Chondrocyte (in vitro differentiated cells): Measurements from ENCODE around the gene ANK2. TPM values are rescaled to one million over a fixed set of nuclear protein-coding genes. Genes with fewer than 3 reads are reported as not detected.

Experiments
- DNase-seq: peaks from one replicate; pipeline ENCODE4 v3.0.0; 2021; ENCODE audit warnings: mixed read lengths, low spot score
- H3K27ac Mint-ChIP-seq: one replicate; pipeline ENCODE4 v1.8.0; 2021; ENCODE audit warnings: mild to moderate bottlenecking, moderate library complexity, mixed read lengths; ENCODE audit not compliant: unreplicated experiment
- H3K27me3 Mint-ChIP-seq: 2 replicates; pipeline ENCODE4 v1.8.0; 2021; ENCODE audit warnings: low read depth, mixed read lengths
- H3K36me3 Mint-ChIP-seq: 2 replicates; pipeline ENCODE4 v1.8.0; 2021; ENCODE audit warnings: low read depth, mixed read lengths
- H3K4me1 Mint-ChIP-seq: 2 replicates; pipeline ENCODE4 v1.8.0; 2021; ENCODE audit warnings: low read depth, mild to moderate bottlenecking, mixed read lengths
- H3K4me3 Mint-ChIP-seq: one replicate; pipeline ENCODE4 v1.8.0; 2021; ENCODE audit warnings: mild to moderate bottlenecking, moderate library complexity, mixed read lengths; ENCODE audit not compliant: unreplicated experiment
- H3K9me3 Mint-ChIP-seq: 2 replicates; pipeline ENCODE4 v1.8.0; 2021; ENCODE audit warnings: low read depth, mixed read lengths
- CTCF ChIP-seq: fragments of 200-600 bp; sonication (generic); IDR thresholded peaks from 2 replicates; pipeline ENCODE4 v1.5.0; 2021; ENCODE audit warnings: antibody characterized with exemption, mild to moderate bottlenecking, moderate library complexity
- total RNA-seq: library from RNA; stranded (reverse); gene quantifications from 3 replicates; pipeline ENCODE4 v1.2.1, GENCODE V29; 2021

The ANK2 gene
- total RNA-seq, 1 donor from 2014 or later: 71.2 TPM

DNA sequence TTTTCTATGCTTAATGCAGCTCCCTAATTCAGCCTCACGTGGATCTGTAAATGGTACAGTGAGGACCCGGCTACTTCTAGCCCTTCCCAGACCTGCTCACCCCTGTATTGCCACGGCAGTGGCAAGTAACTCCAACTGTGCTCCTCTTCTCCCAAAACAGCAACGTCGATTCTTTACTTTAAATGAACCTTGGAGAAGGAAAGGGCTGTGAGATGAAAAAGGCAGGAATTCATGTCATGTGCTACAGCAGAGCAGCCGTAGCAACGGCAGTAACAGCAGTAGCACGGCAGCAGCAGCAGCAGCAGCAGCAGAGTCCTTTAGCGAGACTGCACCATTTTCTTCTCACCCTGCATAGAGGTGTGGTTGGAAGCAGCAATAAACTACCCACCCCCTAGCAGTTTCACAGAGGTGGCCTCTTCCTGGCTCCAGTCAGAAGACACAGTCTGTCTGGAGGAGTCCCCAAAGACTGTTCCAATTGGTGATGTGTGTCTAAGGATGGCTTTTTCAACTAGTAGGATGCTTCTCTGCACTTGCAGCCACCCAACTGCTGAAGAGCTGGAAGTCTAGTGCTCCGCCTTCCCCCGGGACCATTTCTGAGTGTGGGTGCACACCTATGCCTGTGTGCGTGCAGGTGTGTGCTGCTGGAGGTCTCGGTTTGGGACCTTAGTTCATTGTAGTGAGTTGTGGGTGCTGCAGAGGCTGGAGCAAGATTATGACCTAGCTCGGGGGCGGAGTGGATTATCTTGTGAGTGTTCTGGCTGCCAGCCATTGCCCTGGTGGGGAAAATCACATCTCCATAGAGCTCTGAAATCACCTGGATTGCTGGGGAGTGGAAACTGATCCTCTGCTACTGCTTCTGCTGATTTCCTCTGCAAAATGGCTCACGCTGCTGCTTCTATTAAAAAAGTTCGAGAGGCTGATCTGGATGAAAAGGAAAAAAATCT is 67.2 kb downstream of the ANK2 start:
- Mint-ChIP-seq H3K27ac (no peak overlapping the region), H3K27me3 (no peaks in the 10 kb centered on the region), H3K4me1 (no peaks in the 10 kb centered on the region), H3K4me3 (no peak overlapping the region), H3K9me3 (no peaks in the 10 kb centered on the region), H3K36me3 (peaks cover 2% of the 10 kb centered on the region)
- DNase-seq: no peak
- TF ChIP-seq CTCF: no peak

GRCh38 chr4:113117358-113117702 is 67.9 kb downstream of the ANK2 start:
- Mint-ChIP-seq H3K27me3 (no peaks in the 10 kb centered on the region), H3K27ac (no peak overlapping the region), H3K4me1 (no peaks in the 10 kb centered on the region), H3K36me3 (peaks cover 2% of the 10 kb centered on the region), H3K9me3 (no peaks in the 10 kb centered on the region), H3K4me3 (no peak overlapping the region)
- TF ChIP-seq CTCF: no peak
- DNase-seq: no peak

GRCh38 chr4:113122066-113122465 is 72.6 kb downstream of the ANK2 start:
- H3K9me3 Mint-ChIP-seq: no peaks in the 10 kb centered on the region
- TF ChIP-seq CTCF: no peak
- H3K27ac Mint-ChIP-seq: no peak overlapping the region
- H3K4me3 Mint-ChIP-seq: no peak overlapping the region
- H3K27me3 Mint-ChIP-seq: no peaks in the 10 kb centered on the region
- peaks cover 1% of the 10 kb centered on the region for H3K36me3 Mint-ChIP-seq
- H3K4me1 Mint-ChIP-seq: no peaks in the 10 kb centered on the region
- DNase-seq: no peak

GRCh38 chr4:113125418-113125817 is 76.0 kb downstream of the ANK2 start:
- no peak for TF ChIP-seq CTCF
- Mint-ChIP-seq H3K27ac (no peak overlapping the region), H3K4me1 (no peaks in the 10 kb centered on the region), H3K4me3 (no peak overlapping the region), H3K27me3 (no peaks in the 10 kb centered on the region), H3K9me3 (no peaks in the 10 kb centered on the region), H3K36me3 (no peaks in the 10 kb centered on the region)
- DNase-seq: no peak

DNA sequence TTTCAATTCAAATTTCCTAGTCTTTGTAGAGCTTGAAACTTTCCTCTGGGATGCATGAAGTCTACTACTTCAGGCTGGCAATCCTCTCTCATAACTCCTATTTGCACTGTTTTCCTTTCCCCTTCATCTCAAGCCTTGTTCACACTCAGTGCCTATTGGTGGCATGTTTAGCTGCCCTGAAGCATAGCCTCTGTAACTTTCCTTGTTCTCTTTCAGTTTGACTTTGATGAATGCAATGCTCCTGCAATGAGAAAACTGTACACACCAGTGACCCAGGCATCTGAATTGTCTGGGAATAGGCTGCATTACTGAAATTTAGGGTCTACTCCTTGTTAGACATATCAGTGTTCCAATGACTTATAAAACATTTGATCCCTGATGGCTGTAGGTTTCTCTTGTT is 81.7 kb downstream of the ANK2 start:
- Mint-ChIP-seq H3K4me1 (peaks cover 7% of the 10 kb centered on the region), H3K9me3 (no peaks in the 10 kb centered on the region), H3K36me3 (no peaks in the 10 kb centered on the region), H3K27ac (no peak overlapping the region), H3K27me3 (no peaks in the 10 kb centered on the region), H3K4me3 (no peak overlapping the region)
- no peak for DNase-seq
- no peak for TF ChIP-seq CTCF
